GM18519 (cell line): ENCODE results near the gene IL10RA.

Source experiments
- ATAC-seq: cut with Tn5 transposase; IDR thresholded peaks from one replicate; pipeline ENCODE4 v1.9.1; 2021; ENCODE audit warnings: mild to moderate bottlenecking, moderate library complexity; ENCODE audit not compliant: unreplicated experiment, low FRiP score

IL10RA gene

DNA sequence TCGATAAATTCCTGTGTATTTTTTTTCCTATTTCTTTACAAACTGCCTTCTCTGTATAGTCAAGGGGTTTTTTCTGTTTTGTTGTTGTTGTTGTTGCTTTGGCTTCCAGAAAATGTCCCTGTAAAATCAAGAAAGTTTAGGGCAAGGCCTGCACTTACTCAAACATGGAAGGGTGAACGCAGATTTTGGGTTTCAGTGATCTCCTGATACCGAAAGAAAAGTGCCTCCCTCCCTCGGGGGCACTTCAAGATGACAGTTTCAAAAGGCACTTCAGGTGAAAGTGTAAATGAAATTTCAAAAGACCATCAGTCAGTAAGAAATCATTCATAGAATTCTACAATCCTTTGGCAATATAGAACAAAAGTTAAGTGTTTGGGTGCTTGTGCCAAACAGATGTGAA, 47.2 kb downstream of the IL10RA start:
- no peak for ATAC-seq

DNA sequence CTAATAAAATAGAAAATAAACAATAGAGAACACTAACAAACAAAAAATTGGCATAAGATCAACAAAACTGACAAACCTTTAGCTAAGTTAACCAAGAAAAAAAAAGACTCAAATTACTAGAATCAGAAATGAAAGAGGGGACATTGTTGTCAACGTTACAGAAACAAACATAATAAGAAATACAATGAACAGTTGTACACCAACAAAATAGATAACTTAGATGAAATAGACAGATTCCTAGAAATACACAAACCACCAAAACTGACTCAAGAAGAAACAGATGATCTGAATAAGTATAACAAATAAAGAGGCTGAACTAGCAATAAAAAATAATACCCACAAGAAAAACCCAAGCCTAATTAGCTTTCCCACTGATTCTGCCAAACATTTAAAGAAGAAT, 55.9 kb downstream of the IL10RA start:
- no peak for ATAC-seq

DNA sequence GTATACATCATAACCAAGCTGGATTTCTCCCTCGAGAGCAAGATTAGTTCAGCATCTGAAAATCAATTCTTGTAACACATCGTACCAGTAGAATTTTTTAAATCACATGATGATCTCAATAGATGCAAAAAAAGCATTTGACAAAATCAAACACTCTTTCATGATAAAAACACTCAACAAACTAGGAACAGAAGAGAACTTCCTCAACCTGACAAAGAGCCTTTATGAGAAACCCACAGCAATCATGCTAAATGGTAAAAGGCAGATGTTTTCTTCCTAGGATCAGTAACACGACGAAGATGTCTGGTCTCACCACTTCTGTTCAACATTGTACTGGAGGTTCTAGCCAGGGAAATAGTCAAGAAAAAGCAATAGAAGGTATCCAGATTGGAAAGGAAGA, 56.6 kb downstream of the IL10RA start:
- no peak for ATAC-seq

DNA sequence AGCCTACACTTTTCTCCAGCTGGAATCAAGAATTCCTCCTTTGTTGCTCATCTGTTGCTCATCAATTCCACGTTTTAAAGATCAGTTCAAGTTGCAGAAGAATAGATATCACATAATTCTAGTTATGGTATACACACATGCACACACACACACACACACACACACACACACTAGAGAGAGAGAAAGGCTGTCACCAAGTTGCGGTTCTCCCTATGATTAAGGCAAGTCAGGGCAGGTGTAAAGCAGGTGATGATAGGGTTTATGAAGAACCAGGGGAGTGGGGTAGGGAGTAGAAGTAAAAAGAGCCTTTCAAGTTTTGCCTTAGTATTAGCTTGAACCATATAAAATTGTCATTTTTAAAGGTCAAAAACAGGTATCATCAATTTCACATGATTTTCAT, 59.0 kb downstream of the IL10RA start:
- ATAC-seq: no peak

DNA sequence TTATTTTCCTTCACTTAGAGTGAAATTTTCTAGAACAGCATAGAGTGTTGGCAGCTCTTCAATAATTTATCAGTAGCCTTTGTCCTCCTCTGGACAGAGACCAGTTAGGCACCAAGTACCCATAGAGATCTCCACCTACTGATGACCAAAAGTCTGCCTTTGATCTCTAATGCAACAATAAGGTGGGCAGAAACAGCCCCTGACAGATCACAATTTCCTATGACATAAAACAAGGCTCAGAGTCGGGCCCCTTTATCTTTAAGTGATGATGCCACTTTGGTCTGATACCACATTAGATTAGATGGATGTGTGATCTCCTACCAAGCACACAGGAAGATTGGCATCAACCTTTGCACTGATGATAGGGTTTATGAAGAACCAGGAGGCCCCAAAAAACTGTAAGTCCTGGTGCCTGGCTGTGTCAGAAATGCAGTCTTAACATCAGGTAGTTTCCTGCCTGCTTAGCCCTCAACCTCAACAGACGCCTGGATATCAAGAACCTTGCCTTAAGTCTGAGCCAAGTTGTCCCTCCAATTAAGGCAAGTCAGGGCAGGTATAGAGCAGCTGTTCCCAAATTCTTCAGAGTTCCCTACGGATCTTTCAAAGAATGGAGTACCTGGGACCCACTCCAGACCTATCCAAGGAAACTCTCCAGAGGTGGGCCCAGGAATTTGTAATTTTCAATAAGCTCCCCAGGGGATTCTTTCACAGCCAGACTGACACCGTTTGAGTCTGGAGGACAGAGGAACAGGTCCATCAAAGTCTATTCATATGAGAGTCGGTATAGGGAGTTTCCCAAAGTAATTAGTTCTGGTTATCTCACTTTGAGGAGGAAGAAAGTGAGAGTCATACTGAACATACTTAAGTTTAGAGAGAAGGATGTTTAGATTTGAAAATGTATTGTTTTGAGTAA, 60.1 kb downstream of the IL10RA start:
- no peak for ATAC-seq

DNA sequence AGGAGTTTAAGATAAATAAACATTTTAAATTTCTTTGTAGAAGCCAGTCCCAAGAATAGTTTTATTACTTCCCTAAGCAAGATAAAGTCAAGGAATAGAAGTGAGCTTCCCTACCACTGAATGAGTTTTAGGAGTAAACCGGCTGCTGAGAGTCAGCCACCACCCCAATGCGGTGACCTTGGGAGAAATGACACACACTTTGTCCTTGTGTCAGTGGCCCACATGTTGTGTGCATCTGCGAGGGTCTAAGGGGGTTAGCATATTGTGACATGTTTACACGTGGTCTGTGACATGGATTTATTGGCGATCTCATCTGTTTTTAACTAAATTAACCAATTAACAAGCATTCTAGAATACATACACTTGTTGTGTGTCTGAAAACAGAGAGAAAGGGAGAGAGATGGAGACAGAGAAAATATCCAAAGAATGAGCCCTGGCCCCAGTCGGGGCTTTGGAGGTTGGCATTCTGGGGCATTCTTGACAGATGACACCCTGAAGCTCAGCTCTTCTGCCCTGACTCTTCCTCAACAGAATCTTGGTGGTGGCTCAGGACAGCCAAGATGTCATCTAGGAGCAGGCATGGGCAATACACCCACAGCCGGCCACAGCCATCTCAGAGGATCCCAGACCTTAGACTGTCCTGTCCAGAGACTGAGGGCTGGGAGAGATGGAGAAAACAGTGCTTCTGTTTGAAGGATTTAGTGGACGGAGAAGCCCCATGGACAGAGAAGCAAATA, 60.9 kb downstream of the IL10RA start:
- ATAC-seq: no peak

DNA sequence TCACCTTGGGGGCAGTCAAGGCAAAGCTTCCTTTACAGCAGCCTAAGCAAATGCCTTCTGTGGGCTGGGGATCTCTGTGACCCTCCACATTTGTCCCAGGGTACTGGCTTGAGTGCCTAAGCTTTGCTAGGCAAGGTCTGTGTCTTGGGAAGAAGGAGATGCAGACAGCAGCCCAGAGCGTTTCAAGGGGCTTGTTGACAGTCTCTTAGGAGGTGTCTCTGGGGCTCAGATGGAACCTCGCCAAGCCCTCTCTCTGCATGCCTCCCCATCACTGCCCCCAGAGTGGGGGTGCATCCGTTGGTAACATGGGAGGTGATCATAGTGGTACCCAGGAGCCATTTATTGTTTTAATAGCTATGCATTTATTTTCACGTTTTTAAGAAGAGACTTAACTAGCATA, 61.6 kb downstream of the IL10RA start:
- ATAC-seq: no peak

DNA sequence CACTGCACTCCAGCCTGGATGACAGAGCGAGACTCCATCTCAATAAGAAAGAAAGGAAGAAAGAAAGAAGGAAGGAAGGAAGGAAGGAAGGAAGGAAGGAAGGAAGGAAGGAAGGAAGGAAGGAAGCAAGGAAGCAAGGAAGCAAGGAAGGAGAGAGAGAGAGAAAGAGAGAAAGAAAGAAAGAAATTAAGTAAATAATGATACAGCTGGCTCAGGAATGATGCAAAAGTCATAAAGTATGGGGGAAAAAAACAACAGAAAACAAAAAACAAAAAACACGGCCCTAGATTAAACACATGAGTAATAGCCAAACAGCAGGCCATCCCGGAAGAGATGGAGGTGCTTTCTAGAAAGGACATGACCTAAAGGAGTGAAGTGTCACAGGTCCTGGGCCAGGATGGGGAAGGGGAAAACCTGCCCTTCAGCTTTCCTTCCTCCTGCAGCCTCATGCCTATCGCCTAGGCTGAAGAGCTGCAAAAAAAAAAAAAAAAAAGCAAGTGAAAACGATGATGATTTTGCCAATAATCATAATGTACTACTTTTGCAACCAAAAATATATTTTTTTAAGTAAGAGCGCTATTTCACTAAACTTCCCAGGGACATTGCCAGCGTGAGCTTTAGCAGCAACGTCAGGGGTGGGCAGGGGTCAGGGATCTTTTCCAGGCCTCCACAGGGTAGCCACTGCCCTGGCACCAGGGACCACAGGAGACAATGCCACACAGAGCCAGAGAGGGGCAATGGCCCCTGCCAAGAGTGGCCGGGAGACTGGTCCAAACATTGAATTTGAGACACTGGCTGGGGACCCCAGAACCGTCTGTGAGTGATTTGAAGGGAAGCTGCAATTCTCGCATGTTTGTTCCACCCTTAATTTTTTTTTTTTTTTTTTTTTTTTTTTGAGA, 62.5 kb downstream of the IL10RA start:
- no peak for ATAC-seq

DNA sequence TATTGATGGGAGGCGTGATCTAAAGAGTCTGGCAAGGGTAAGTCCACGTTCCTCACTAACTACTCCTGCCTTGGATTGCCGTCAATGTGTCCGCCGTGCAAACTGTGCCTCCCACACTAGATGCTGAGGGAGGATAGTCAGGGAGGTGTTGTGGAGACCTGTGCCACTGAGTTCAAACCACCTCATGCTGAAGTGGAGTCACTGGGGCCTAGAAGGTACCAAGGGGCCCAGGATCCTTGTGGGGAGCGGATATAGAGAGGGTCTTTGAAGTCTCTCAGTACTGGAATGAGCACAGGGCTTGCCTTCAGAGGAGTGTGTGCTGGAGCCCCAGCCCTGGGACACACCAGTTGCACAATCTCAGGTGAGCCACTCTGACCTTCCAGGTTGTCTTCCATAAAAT, 63.6 kb downstream of the IL10RA start:
- no peak for ATAC-seq

DNA sequence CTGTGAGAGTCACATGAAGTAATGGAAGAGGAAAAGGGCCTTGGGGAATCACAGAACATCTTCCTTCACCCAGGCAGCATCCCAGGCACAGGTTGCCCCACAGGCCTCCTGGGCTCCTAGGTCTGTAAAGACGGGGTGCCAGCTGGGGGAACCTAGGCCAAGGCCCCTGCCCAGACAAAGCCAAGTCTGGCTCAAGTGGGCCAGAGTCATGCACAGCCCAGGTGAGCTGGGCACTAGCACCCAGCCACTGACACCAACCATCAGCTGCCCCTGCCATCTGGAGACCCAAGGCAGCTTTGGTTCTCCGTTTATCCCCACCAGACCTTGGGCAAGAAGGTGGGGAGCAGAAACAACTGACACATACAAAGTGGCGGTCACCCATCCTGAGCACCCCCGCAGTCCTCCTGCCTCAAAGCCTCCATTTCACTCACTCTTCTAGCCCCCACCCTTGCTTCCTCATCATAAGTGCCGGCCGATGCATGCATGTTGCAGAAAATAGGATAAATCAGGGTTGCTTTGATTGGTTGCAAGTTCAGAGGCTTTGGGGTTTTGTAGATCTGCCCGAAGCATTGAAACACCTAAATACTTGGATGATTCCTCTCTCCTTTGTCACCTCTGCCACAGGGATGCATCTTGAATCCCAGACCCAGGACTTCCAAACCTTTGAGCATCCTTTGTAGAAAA, 64.2 kb downstream of the IL10RA start:
- no peak for ATAC-seq
